ENCODE results near the gene NDUFS2.
"Not testable (repeated sequence)": the region's sequence is repeated elsewhere in the genome, so short reads cannot be mapped to it uniquely, and the experiment has no call there.

NDUFS2 gene

GRCh38 chr1:161235957-161236775, 34.0 kb downstream of the NDUFS2 start:
- H3K4me3 ChIP-seq (ENCODE audit: low read depth, low read length), result no peak overlapping the region
- DNase-seq (ENCODE audit: low read depth, low spot score), result no peak
- in situ Hi-C loops (cut with HindIII; ENCODE audit: low sequenced_read_pairs), result no loop called here
- no peak for TF ChIP-seq CTCF (IDR thresholded peaks at IDR 0.05; ENCODE audit: low read depth, low read length)

GRCh38 chr1:161238039-161238473, 35.9 kb downstream of the NDUFS2 start, which contains the start of gene NR1I3:
NR1I3 (minus strand) TSS chr1:161238203; CDS start chr1:161236565, 1,638 bp downstream.
- in situ Hi-C loops (cut with HindIII; ENCODE audit: low sequenced_read_pairs), result no loop called here
- TF ChIP-seq CTCF (IDR thresholded peaks at IDR 0.05; ENCODE audit: low read depth, low read length), result no peak
- H3K4me3 ChIP-seq (ENCODE audit: low read depth, low read length), result no peak within 1 kb of the TSS
- no peak for DNase-seq (ENCODE audit: low read depth, low spot score)

- in situ Hi-C loops (cut with HindIII; ENCODE audit: low sequenced_read_pairs), result no loop called here
- no peak for DNase-seq (ENCODE audit: low read depth, low spot score)
- no peak overlapping the region for H3K4me3 ChIP-seq (ENCODE audit: low read depth, low read length)
- no peak for TF ChIP-seq CTCF (IDR thresholded peaks at IDR 0.05; ENCODE audit: low read depth, low read length)
Observed at GRCh38 chr1:161241682-161242081, 39.5 kb downstream of the NDUFS2 start.

GRCh38 chr1:161242313-161242712, 40.1 kb downstream of the NDUFS2 start:
- H3K4me3 ChIP-seq (ENCODE audit: low read depth, low read length), result no peak overlapping the region

GRCh38 chr1:161244888-161245287, 42.7 kb downstream of the NDUFS2 start:
- in situ Hi-C loops (cut with HindIII; ENCODE audit: low sequenced_read_pairs), result no loop called here
- no peak for TF ChIP-seq CTCF (IDR thresholded peaks at IDR 0.05; ENCODE audit: low read depth, low read length)
- H3K4me3 ChIP-seq (ENCODE audit: low read depth, low read length), result no peak overlapping the region
- DNase-seq (ENCODE audit: low read depth, low spot score), result no peak

More at GRCh38 chr1:161242313-161242712, 40.1 kb downstream of the NDUFS2 start:
- in situ Hi-C loops (cut with HindIII; ENCODE audit: low sequenced_read_pairs), result no loop called here
- no peak for DNase-seq (ENCODE audit: low read depth, low spot score)
- TF ChIP-seq CTCF (IDR thresholded peaks at IDR 0.05; ENCODE audit: low read depth, low read length), result no peak

- H3K4me3 ChIP-seq (ENCODE audit: low read depth, low read length); DNase-seq (ENCODE audit: low read depth, low spot score); in situ Hi-C loops (cut with HindIII; ENCODE audit: low sequenced_read_pairs): not testable (repeated sequence)
Observed at GRCh38 chr1:161250100-161250499, 47.9 kb downstream of the NDUFS2 start.

- DNase-seq (ENCODE audit: low read depth, low spot score), result no peak
- no peak for TF ChIP-seq CTCF (IDR thresholded peaks at IDR 0.05; ENCODE audit: low read depth, low read length)
- in situ Hi-C loops (cut with HindIII; ENCODE audit: low sequenced_read_pairs), result no loop called here
- H3K4me3 ChIP-seq (ENCODE audit: low read depth, low read length), result no peak overlapping the region
Observed at GRCh38 chr1:161250829-161251228, 48.7 kb downstream of the NDUFS2 start.
